HTR-8/SVneo (cell line): ENCODE data around the gene ATP2B2.

Source experiments
- DNase-seq: peaks from one replicate; pipeline ENCODE4 v3.0.0; 2011; ENCODE audit warnings: low spot score, mixed read lengths; ENCODE audit not compliant: insufficient read length
- FAIRE-seq: peaks from 2 replicates; lab custom pipeline; 2011; peaks lifted over from hg19 to GRCh38; lab: Jason Lieb, UNC

ATP2B2 gene

DNA sequence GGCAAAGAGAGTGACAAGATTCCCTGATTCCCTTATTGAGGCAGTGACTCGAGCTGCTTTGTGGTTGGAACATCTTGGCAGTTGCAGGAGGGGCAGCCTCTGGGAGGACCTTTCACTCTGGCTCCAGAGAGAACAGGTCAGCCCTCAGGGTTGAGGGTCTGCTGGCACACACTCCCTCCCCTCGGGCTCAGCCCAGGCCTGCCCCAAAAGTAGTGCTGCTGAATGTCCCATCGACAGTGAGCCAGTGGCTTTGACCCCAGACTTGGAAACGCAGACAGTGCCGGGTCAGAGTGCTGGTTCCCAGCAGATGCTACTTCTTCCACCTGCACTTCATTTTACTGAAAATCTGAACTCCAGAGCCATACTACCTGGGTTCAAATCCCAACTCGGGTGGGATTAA lies 25.6 kb upstream of the ATP2B2 start:
- FAIRE-seq (no peak), DNase-seq (no peak)

DNA sequence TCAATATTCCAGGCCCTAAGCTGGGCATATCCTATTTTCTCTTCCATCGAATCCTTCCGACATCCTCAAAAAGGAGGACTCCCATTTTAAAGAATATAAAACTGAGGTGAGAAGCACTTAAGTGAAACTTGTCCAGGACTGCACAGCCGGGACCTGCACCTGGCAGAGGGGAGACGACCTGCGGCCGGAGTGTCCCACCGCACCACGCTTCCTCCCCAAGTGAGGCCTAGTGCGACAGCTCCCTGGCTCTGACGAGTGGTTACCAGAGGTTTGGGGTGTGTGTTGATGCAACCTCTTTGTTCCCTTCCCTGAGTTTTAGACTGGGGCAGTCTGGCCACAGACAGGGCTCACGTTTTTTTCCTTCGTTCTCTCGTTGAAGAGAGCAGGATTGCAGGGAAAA lies 24.9 kb upstream of the ATP2B2 start:
- FAIRE-seq (no peak), DNase-seq (no peak)

DNA sequence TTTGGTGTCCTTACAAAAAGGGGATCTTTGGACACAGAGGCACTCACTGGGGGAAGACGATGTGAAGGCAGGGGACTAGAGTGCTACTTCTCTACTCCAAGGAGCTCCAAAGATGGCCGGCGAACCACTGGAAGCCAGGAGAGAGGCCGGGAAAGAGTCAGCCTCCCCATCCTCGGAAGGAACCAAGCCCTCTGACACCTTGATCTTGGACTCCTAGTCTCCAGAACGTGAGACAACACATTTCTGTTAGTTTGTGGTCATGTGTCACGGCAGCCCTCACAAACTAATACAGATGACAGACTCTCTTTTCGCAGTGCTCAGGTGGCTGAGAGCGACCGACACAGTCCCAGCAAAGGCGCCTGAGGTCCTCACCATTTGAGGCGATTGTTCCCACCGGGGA lies 24.4 kb upstream of the ATP2B2 start:
- DNase-seq (no peak), FAIRE-seq (no peak)

DNA sequence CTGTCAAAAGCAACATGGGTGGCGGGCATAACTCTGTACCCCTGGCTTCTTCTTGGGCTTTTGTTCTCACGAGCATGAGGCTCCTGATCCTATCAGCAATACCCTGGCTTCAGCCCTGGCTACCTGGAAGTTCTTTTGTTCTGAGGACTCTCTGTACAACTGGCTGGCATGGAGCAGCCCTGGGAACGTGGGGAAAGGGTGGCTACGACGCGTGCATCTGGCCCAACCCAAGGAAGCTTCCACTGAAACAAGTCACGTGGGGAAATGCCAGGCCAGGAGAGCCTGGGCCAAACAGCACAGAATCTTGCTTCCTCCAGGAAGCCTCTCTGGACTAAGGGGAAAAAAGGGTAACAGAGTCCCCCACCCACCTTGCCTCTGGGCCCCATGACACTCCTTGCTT lies 22.7 kb upstream of the ATP2B2 start:
- no peak for DNase-seq
- FAIRE-seq: no peak

DNA sequence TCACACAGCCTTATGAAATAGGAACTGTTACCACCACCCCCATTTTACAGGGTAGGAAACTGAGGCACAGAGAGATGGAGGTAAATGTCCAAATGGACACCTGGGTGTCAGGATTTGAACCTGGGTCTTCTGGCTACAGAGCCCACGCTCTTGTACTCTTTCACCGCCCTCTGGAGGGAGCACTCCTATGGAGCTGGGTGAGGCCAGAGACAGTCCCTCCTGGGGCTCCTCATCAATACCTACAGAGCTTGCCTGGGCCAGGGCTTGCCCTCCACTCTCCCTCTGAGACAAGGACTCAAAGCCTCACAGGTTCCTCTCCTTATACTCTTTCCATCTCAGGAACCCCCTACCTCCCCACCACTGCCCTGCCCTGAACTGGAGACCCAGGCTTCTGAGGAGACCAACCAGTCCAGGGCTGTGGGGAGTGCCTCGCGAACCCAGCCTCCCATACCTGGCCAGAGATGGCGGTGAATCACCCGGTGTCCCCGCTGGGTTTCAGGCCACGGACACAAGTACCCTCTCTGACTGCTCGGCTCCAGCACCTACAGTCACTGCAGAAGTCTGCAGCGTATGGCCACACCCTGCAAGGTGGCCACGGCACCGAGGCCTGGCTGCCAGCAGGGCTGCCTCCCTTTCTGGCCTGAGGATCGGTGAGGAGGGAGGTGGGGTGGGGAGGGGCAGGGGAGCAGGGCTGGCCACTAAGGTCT lies 22.1 kb upstream of the ATP2B2 start:
- FAIRE-seq (no peak), DNase-seq (no peak)

DNA sequence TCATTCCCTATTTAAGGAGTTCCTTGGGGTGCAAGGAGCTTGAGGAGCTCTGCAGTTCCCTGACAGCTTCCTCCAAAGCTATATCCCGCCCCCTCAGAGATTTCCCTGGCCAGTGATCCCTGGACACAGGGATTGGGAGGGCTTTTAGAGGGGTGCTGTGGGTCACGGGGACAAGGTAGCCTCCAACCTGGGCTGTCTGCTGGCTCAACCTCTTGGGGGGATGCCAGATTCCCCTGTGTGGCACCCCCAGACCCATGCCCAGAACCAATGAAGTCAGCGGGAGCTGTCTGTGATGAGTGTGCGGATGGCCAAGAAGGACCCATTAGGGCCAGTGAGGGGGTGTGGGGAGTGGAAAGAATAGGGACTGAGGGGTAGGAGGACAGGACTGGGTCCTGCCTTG lies 21.0 kb upstream of the ATP2B2 start:
- no peak for FAIRE-seq
- no peak for DNase-seq

DNA sequence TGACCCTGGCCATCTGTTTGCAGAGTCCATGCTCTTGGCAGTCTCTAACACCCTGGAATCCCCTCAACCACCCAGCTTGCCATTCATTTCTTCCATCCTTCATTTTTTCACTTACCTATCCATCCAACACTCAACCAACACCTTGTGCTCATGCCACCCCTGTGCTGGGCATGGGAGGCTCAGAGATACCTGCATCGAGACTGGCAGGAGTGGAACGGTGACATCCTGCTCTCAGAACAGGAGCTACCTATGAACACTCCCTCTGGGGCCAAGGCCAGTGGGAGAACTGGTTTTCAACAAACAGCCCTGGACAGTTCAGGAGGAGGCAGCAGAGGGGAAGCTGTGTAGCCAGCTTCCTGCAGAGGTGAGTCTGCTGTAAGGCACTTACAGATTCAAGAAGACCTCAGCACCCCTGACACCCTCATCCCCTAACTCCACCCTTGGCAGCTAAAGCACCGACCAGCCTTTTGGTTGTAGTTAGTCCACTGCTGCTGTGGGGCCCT lies 19.5 kb upstream of the ATP2B2 start:
- DNase-seq (no peak), FAIRE-seq (no peak)

DNA sequence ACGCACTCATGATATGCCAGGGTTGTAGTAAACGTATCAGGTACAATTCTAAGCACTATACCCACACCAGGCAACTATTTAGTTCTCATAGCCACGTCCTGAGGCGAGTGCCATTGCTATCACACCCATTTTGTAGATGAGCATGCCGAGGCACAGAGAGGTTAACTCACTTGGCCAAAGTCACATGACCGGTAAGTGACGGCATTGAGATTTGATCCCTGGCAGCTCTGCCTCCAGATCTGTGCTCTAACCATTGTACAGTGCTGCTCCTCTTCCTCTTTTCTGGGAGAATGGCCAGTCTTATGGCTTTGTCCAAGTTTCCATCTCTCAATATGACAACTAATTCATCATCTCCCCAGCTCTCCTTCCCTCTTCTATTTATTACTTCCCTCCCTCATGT lies 18.9 kb upstream of the ATP2B2 start:
- FAIRE-seq (no peak), DNase-seq (no peak)

DNA sequence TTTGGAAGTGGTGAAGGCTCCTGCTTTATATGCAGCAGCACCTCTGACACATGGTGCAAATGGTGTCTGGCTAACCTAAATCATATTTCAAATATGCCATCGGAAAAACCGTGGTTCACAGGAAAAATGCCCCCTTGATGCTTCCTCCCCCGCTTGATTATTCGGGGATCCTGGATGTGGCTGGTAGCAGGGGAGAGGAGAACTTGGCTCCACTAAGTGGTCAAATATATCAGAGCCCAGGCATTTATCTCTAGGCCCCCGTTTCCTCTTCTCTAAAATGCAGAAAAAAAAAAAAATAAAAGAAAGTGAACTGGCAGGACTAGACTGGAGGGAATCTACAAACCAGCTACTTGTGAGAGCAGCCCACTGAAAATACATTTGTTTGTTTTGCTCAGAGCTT lies 18.2 kb upstream of the ATP2B2 start:
- FAIRE-seq (no peak), DNase-seq (no peak)

DNA sequence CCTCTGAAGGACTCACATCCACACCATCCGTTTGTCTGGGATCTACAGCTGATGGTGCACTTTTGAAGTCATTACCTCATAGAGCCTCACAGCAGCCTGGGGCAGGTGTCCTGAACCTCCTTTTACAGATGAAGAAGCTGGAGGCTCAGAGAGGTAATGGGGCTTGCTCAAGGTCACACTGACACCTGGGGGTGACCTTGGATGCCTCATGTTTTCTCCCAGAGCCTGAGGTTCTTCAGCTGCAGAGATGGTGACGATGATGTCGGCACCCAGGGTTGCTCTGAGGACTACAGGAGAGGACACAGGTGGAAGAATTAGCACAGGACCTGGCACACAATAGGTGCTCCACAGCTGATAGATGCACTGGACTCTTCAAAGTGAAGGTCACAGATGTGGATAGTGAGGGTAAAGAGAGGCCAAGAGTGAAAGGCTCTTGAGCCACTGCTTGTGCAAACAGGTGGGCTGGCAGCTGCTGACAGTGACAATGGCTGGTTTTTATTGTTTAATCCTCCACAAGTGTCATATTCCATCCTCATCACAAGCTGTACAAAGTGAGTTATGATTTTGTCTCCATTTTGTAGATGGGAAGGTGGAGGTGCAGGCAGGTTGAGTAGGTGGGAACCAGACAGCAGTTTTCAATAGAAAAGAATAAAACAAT lies 17.4 kb upstream of the ATP2B2 start:
- DNase-seq: no peak
- FAIRE-seq: no peak

DNA sequence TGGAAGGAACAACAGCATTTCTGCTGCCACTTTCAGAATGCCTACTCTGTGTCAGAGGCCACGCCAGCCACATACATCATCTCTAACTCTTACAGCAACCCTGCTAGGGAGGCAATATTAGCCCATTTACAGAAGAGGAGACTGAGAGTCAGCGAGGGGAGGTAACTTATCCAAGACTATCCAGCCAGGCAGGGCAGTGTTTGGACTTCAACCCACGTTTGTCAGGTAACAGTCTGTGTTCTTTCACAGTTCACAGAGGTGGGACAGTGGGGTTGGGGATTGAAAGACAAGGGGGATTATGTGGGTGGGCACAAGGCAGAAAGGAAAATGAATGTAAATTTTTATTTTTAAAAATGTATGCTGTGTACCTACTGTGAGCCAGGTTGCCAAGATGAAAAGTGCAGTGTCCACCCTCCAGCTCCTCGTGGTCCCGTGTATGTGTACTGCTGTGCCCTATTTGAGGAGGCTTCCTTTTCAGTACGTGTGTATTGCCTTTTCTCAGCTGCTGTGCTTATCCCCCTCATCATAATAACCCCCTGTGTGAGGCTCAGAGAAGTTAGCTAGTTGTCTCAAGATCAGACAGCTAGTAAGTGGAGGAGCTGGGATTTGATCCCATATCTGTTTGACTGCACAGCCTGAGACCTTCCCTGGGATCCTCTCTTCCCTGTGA lies 16.5 kb upstream of the ATP2B2 start:
- no peak for FAIRE-seq

DNA sequence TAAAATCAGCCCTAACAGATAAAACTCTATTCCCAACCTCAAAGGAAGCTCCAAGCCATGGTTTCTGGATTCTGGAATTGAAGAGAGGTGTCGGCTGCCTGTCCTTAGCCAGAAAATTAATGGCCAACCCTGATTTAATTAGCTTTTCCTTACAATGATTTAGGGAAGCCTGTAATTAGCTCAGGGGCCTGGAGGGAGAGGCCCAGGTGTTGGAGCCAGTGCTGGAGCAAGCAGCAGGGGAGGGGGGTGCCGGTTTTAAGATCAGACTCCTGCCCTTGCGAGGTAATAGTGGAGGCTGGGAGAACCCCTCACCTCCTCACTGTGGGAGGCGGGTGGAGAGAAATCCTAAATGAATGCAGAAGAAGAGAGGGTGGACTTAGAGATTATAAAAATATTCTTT lies 14.7 kb upstream of the ATP2B2 start:
- DNase-seq: no peak
- no peak for FAIRE-seq

More for the DNA sequence above, 16.5 kb upstream of the ATP2B2 start:
- no peak for DNase-seq

DNA sequence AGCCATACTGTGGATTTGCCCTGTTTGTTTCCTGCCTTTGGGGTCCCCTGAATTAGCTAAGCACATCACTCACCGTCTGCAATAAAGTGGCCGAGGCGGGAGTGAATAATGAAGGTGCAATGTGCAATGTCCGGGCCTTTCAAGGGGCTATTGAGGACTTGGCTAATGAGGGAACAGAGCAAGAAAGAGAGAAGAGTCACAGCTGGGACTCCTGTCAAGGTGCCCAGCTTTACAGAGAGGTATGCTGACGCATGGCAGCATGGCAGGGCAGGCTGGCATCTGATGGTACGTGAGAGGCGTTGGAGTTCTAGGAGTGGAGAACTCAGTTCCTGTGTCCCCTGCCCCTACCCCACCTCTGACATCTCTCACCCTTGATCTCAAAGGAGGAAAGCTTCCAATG lies 13.8 kb upstream of the ATP2B2 start:
- no peak for FAIRE-seq
- no peak for DNase-seq

DNA sequence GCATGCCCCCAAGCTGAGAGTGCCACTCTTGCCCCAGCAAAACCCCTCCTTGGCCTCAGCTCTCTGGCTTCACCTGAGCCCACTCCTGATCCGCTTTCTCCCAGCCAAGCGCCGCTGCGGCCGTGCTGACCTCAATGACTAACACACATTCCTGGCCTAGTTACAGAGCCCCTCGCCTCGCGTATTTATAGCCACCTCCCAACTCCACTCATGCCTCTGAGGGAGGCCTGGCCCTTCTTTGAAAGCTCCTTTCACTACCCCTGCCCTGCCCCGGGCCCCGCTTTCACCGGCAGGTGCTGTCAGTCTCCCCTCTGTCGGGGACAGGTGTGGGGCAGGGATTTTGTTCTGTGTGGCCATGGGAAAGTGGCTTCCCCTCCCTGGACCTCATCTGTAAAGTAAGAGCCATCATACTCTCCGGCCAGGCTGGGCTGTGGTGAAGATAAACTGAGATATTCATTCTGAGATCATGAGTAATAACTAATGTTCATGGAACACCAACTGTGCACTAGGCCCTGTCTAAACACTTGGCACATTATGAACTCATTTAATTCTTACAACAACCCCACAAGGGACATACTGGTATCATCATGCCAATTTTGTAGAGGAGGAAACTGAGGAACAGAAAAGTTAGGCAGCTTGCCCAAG lies 13.2 kb upstream of the ATP2B2 start:
- DNase-seq (peak; percentile 45), FAIRE-seq (no peak)

DNA sequence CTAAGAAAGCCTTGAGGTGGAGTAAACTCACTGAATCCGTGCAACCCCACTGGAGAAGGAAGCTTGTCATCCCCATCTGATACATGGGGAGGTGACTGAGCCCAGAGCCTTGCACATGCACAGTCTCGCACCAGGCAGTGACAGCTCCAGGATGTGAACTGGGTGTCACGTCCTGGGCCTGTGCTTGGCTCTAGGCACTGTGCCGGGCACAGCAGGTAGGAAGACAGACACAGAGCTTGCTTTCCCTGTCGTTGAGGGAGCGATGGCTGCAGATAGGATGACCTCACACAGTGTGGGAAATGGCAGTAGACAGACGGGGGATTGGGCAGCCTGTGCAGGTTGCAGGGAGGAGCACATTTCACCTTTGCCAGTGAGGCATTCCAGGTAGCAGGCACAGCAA lies 12.2 kb upstream of the ATP2B2 start:
- no peak for DNase-seq

DNA sequence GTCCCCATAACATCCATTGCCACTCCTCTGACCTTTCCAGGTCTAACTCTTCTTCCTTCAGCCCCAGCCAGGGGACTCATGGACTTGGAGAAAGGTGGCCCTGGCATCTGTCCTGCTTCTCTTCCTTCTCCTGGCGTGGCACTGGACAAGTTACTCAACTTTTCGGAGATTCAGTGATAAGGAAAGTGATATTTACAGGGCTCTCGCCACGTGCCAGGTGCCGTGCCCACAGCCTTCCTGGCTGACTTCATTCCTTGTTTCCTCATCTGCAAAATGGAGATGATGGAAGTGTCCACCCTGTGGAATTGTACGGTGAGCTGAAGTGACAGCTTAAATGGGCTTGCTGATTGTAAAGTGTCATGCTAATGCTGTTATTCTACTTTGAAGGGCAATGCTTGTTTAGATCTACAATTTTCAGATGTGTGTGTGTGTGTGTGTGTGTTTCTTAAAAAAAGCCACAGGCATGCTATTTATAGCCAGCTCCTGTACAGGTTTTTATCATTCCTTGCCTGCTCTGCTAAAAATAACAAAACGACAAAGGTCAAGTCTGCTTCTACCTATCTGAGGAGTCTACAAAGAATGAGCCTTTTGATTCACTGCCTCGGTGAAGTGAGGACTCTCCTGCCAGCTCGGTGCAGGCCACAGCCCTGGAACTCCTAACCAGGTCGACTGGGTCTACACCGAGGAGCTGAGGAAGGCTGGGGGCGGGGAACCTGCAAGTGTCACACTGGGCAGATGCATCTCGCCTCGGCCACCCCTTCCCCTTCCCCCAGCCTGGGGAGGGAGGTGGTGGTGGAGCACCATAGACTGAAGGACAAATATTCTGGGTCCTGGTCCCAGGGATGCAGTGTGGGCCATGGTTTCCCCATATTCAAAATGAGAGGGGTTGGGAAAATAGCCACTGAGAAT lies 11.4 kb upstream of the ATP2B2 start:
- DNase-seq: no peak
- FAIRE-seq: no peak

More for the DNA sequence above, 12.2 kb upstream of the ATP2B2 start:
- no peak for FAIRE-seq

DNA sequence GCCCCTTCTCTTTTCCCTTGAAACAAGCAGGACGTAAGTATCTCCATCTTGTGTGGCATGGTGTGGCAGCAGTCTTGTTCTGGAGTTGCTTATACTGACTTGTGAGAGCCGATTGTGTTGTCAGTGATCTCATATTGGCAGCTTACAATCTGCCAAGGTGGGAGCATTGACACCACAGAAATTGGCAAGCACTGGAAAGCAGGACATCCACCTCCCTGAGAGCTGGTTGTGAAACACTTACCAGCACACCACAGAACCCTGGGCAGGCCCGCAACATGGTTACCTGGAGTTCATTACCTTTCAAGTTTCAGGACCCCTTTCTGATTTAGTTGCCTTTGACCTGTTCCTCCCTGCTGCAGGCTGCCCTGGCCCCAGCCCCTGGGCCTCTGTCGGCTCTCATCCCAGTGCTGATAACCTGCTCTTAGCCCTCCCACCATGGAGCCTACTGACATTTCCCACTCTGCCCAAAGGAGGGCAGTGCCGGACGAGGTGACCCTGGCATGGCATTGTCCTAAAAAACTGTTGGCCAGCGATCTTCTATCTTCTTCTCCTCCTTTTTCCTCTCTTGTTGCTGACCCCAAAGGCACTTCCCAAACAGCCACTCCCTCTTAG lies 10.6 kb upstream of the ATP2B2 start:
- no peak for DNase-seq
- FAIRE-seq: no peak

DNA sequence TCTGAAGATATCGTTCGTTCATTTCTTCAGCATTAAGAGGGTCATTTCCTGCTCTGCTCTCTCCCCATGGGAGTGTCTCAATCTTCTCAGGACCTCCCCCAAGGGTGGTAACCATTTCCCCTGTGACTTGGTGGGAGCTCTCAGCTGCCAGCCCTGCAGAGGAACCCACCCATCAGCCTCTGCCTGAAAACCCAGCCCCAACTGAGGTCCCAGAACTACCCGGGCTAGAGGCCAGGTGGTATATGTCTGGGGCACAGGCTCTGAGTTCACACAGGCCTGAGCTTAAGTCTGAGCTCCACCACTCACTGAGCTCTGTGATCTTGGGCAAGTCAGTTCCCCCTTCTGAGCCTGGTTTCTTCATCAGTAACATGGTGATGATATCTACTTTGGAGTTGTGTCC lies 10.0 kb upstream of the ATP2B2 start:
- FAIRE-seq: no peak
- no peak for DNase-seq

DNA sequence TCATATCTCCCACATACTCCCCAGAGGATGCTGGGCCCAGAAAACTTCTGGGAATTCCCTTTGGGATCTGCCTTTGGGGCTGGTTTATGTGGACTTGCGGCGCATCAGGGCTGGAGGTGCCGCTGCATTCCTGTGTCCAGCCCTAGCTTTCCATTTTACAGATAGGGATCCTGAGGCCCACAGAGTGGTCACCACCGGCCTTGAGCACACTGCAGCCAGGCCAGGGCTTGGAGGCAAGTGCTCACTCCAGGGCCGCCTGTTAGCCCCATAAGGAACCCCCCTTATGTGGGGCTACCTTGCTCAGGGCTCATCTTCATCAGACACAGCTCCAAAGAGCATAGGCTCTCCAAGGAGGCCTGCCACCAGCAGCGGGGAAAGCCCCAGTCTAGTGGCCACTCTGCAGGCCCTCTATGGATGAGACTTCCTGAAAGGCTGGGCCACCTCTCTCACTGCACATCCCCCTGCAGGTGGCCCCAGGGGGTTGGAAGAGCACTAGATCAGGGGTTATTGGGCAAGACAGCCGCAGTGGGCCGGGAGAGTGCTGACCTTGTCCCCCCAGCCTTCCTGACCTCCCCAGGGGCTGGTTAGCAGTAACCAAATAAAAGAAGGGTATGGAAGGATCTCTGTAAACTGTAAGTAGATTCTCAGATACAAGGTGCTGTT lies 9.2 kb upstream of the ATP2B2 start:
- FAIRE-seq (no peak), DNase-seq (no peak)
